ENCODE data around the gene TCEAL3.
A peak's percentile ranks its signal among the peaks of the same experiment; 100 is the strongest.

The TCEAL3 gene

DNA sequence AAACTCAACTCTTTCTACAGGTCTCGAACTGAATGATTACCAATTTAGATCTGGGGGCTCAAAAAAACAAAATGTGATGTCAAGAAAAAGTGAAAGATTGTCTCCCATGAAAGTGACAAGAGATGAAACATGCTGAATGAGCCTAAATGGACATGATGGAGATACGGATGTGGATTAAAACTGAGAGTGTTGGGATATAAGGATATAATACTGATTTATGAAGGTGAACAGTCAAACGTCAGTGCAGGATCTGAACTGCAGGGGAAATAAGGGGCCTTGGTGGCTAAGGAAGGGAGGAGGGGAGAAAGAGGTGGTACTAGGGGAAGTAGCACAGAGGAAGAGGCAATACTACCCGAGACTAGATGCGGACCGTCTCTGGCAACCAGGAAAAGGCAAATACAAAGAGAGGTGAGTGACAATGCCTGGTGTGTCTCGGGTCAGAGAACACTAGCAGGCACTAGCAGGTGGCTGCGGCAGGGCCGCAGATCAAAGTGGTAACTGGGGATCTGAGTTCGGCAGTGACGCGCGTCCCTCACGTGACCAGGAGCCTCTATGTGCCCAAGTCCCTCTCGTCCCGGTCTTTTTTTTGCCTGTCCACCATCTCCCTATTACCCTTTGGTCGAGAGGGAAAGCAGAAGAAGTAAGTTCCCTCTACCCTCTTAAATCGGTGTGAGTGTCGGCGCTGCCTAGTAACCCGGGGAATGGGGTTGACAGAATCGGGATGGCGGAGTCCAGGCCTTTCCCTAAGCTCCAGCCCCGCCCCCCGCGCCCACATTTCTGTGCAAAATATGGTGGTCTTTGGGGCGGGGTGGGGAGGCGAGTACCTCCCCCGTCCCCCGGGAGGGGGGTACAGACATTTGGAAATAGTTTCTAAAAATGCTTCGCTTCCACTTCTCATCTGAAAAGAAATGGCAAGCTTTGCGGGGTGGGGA is 20.9 kb downstream of the TCEAL3 start, which contains the start of gene TCEAL1:
TSS of gene TCEAL1 (plus strand) at position 590 of the 932 bp plus-strand sequence. CDS start 942 bp downstream, outside the sequence.
- Histone ChIP-seq H3K27me3 (ENCODE audit: insufficient read depth, low read length, poor library complexity) (no peaks in the 10 kb centered on the region), H3K79me2 (ENCODE audit: control insufficient read depth, insufficient read depth, low read length) (no peaks in the 10 kb centered on the region), H3K56ac (ENCODE audit: low read length) (peak within 1 kb of the TSS; percentile 89), H3K4ac (ENCODE audit: low read depth, low read length) (no peak within 1 kb of the TSS), H3K18ac (ENCODE audit: low read length) (peak within 1 kb of the TSS; percentile 68), H3K4me2 (ENCODE audit: low read length) (peak within 1 kb of the TSS; percentile 67), H3K79me1 (ENCODE audit: low read length) (no peaks in the 10 kb centered on the region), H4K8ac (ENCODE audit: low read depth, low read length) (no peak within 1 kb of the TSS), H2BK15ac (replicated peaks; ENCODE audit: low read depth) (no peak within 1 kb of the TSS), H2AK5ac (ENCODE audit: low read length) (no peak within 1 kb of the TSS), H2BK5ac (ENCODE audit: low read length) (no peak within 1 kb of the TSS), H4K5ac (ENCODE audit: low read length) (no peak within 1 kb of the TSS), H3K4me3 (ENCODE audit: low read length) (peak within 1 kb of the TSS; percentile 61), H3K36me3 (ENCODE audit: control insufficient read depth, insufficient read depth, low read length) (no peaks in the 10 kb centered on the region), H3K4me1 (ENCODE audit: control insufficient read depth, low read depth, low read length) (no peaks in the 10 kb centered on the region), H3K27ac (ENCODE audit: low read depth, low read length) (peak within 1 kb of the TSS; percentile 89), H3K23ac (ENCODE audit: low read length) (no peak within 1 kb of the TSS), H2BK120ac (ENCODE audit: low read depth, low read length) (no peak within 1 kb of the TSS), H3K9ac (ENCODE audit: low read length) (peak within 1 kb of the TSS; percentile 83)
- no CpG with 5 or more reads among the region's 32 CpGs for WGBS (ENCODE audit: extremely low coverage, insufficient coverage, low lambda C conversion rate)
- DNase-seq = peak; percentile 54

GRCh38 chrX:103629318-103630170 is 21.8 kb downstream of the TCEAL3 start:
- H3K79me1 ChIP-seq (ENCODE audit: low read length) = no peaks in the 10 kb centered on the region
- H3K4me1 ChIP-seq (ENCODE audit: control insufficient read depth, low read depth, low read length) = no peaks in the 10 kb centered on the region
- no CpG with 5 or more reads among the region's 49 CpGs for WGBS (ENCODE audit: extremely low coverage, insufficient coverage, low lambda C conversion rate)
- H3K79me2 ChIP-seq (ENCODE audit: control insufficient read depth, insufficient read depth, low read length) = no peaks in the 10 kb centered on the region
- no peak overlapping the region for H2AK5ac ChIP-seq (ENCODE audit: low read length)
- peak overlapping the region; percentile 67 for H3K4me2 ChIP-seq (ENCODE audit: low read length)
- no peak overlapping the region for H2BK120ac ChIP-seq (ENCODE audit: low read depth, low read length)
- H3K27me3 ChIP-seq (ENCODE audit: insufficient read depth, low read length, poor library complexity) = no peaks in the 10 kb centered on the region
- peak; percentile 88 for DNase-seq
- H3K9ac ChIP-seq (ENCODE audit: low read length) = peak overlapping the region; percentile 83
- H3K27ac ChIP-seq (ENCODE audit: low read depth, low read length) = peak overlapping the region; percentile 89
- no peak overlapping the region for H3K4ac ChIP-seq (ENCODE audit: low read depth, low read length)
- peak overlapping the region; percentile 61 for H3K4me3 ChIP-seq (ENCODE audit: low read length)
- no peak overlapping the region for H4K5ac ChIP-seq (ENCODE audit: low read length)
- H3K18ac ChIP-seq (ENCODE audit: low read length) = peak overlapping the region; percentile 68
- no peak overlapping the region for H3K23ac ChIP-seq (ENCODE audit: low read length)
- H2BK5ac ChIP-seq (ENCODE audit: low read length) = no peak overlapping the region
- no peaks in the 10 kb centered on the region for H3K36me3 ChIP-seq (ENCODE audit: control insufficient read depth, insufficient read depth, low read length)
- no peak overlapping the region for H4K8ac ChIP-seq (ENCODE audit: low read depth, low read length)
- H2BK15ac ChIP-seq (replicated peaks; ENCODE audit: low read depth) = no peak overlapping the region
- H3K56ac ChIP-seq (ENCODE audit: low read length) = peak overlapping the region; percentile 89

- no peak overlapping the region for H2BK120ac ChIP-seq (ENCODE audit: low read depth, low read length)
- no peak overlapping the region for H3K23ac ChIP-seq (ENCODE audit: low read length)
- H3K4me1 ChIP-seq (ENCODE audit: control insufficient read depth, low read depth, low read length) = no peaks in the 10 kb centered on the region
- H3K18ac ChIP-seq (ENCODE audit: low read length) = no peak overlapping the region
- H2BK15ac ChIP-seq (replicated peaks; ENCODE audit: low read depth) = no peak overlapping the region
- no peak overlapping the region for H4K5ac ChIP-seq (ENCODE audit: low read length)
- peak overlapping the region; percentile 48 for H3K9ac ChIP-seq (ENCODE audit: low read length)
- H2BK5ac ChIP-seq (ENCODE audit: low read length) = no peak overlapping the region
- no peak overlapping the region for H3K27ac ChIP-seq (ENCODE audit: low read depth, low read length)
- H3K36me3 ChIP-seq (ENCODE audit: control insufficient read depth, insufficient read depth, low read length) = no peaks in the 10 kb centered on the region
- DNase-seq = no peak
- no peak overlapping the region for H3K4ac ChIP-seq (ENCODE audit: low read depth, low read length)
- no peak overlapping the region for H3K4me2 ChIP-seq (ENCODE audit: low read length)
- no peak overlapping the region for H4K8ac ChIP-seq (ENCODE audit: low read depth, low read length)
- no peaks in the 10 kb centered on the region for H3K27me3 ChIP-seq (ENCODE audit: insufficient read depth, low read length, poor library complexity)
- H3K79me2 ChIP-seq (ENCODE audit: control insufficient read depth, insufficient read depth, low read length) = no peaks in the 10 kb centered on the region
- H3K4me3 ChIP-seq (ENCODE audit: low read length) = no peak overlapping the region
- no peaks in the 10 kb centered on the region for H3K79me1 ChIP-seq (ENCODE audit: low read length)
- H2AK5ac ChIP-seq (ENCODE audit: low read length) = no peak overlapping the region
- no CpG with 5 or more reads among the region's 6 CpGs for WGBS (ENCODE audit: extremely low coverage, insufficient coverage, low lambda C conversion rate)
- H3K56ac ChIP-seq (ENCODE audit: low read length) = peak overlapping the region; percentile 64
These were observed 22.4 kb downstream of the TCEAL3 start for GRCh38 chrX:103630171-103630511.

DNA sequence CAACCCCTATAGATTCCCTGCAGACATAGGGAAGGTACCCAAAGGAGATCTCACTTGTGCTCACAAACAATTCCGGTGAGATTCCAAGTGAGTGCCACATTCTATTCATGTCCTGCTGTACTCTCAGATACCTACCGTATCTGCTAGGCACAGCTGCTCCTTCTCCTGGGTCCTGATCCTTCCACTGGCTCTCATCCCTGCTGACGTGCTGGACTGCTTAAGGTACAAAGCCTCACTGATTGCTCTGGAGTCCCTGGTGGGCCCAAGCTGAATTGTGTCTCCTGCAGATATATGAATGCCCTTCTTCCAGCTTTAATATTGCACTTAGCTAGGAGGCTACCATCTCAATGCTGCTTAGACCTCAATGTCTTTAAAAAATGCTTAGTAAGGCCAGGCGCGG is 23.4 kb downstream of the TCEAL3 start:
- no peak overlapping the region for H2AK5ac ChIP-seq (ENCODE audit: low read length)
- no CpG with 5 or more reads among the region's 5 CpGs for WGBS (ENCODE audit: extremely low coverage, insufficient coverage, low lambda C conversion rate)
- H3K9ac ChIP-seq (ENCODE audit: low read length) = no peak overlapping the region
- no peaks in the 10 kb centered on the region for H3K79me2 ChIP-seq (ENCODE audit: control insufficient read depth, insufficient read depth, low read length)
- no peak overlapping the region for H2BK15ac ChIP-seq (replicated peaks; ENCODE audit: low read depth)
- H2BK120ac ChIP-seq (ENCODE audit: low read depth, low read length) = no peak overlapping the region
- no peak for DNase-seq
- no peak overlapping the region for H3K4me3 ChIP-seq (ENCODE audit: low read length)
- no peak overlapping the region for H3K18ac ChIP-seq (ENCODE audit: low read length)
- no peaks in the 10 kb centered on the region for H3K27me3 ChIP-seq (ENCODE audit: insufficient read depth, low read length, poor library complexity)
- H3K36me3 ChIP-seq (ENCODE audit: control insufficient read depth, insufficient read depth, low read length) = no peaks in the 10 kb centered on the region
- H3K4me1 ChIP-seq (ENCODE audit: control insufficient read depth, low read depth, low read length) = no peaks in the 10 kb centered on the region
- no peak overlapping the region for H3K27ac ChIP-seq (ENCODE audit: low read depth, low read length)
- H3K56ac ChIP-seq (ENCODE audit: low read length) = no peak overlapping the region
- H3K23ac ChIP-seq (ENCODE audit: low read length) = no peak overlapping the region
- H4K8ac ChIP-seq (ENCODE audit: low read depth, low read length) = no peak overlapping the region
- no peak overlapping the region for H3K4me2 ChIP-seq (ENCODE audit: low read length)
- no peak overlapping the region for H3K4ac ChIP-seq (ENCODE audit: low read depth, low read length)
- no peak overlapping the region for H2BK5ac ChIP-seq (ENCODE audit: low read length)
- no peak overlapping the region for H4K5ac ChIP-seq (ENCODE audit: low read length)
- no peaks in the 10 kb centered on the region for H3K79me1 ChIP-seq (ENCODE audit: low read length)

DNA sequence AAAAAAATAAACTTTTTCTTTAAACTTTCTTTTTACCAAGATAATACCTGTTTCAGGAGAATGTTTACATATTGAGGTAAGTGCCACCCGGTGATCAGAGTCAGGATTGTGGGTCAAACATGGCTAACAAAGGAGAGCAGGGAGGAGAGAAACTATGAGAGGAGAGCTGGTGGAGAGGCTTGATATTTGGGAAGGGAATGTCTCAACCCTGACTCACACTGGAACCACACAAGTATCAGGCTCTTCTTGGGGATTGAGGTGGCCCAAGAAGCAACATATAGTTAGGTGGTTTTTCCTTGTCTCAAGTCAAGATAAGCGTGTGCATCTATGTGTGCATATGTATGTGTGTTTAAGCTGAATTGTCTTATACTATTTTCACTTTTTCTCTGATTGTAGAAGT is 27.7 kb downstream of the TCEAL3 start:
- H2AK5ac ChIP-seq (ENCODE audit: low read length) = no peak overlapping the region
- H3K9ac ChIP-seq (ENCODE audit: low read length) = no peak overlapping the region
- no peaks in the 10 kb centered on the region for H3K36me3 ChIP-seq (ENCODE audit: control insufficient read depth, insufficient read depth, low read length)
- no peak overlapping the region for H4K5ac ChIP-seq (ENCODE audit: low read length)
- no peak overlapping the region for H3K4me2 ChIP-seq (ENCODE audit: low read length)
- H3K4me1 ChIP-seq (ENCODE audit: control insufficient read depth, low read depth, low read length) = no peaks in the 10 kb centered on the region
- no peaks in the 10 kb centered on the region for H3K27me3 ChIP-seq (ENCODE audit: insufficient read depth, low read length, poor library complexity)
- no peak overlapping the region for H2BK120ac ChIP-seq (ENCODE audit: low read depth, low read length)
- no peak for DNase-seq
- no peak overlapping the region for H3K18ac ChIP-seq (ENCODE audit: low read length)
- H3K79me1 ChIP-seq (ENCODE audit: low read length) = no peaks in the 10 kb centered on the region
- H3K4me3 ChIP-seq (ENCODE audit: low read length) = no peak overlapping the region
- H3K23ac ChIP-seq (ENCODE audit: low read length) = no peak overlapping the region
- no peaks in the 10 kb centered on the region for H3K79me2 ChIP-seq (ENCODE audit: control insufficient read depth, insufficient read depth, low read length)
- no peak overlapping the region for H3K4ac ChIP-seq (ENCODE audit: low read depth, low read length)
- no CpG with 5 or more reads among the region's 2 CpGs for WGBS (ENCODE audit: extremely low coverage, insufficient coverage, low lambda C conversion rate)
- H4K8ac ChIP-seq (ENCODE audit: low read depth, low read length) = no peak overlapping the region
- H3K56ac ChIP-seq (ENCODE audit: low read length) = no peak overlapping the region
- H2BK15ac ChIP-seq (replicated peaks; ENCODE audit: low read depth) = no peak overlapping the region
- H3K27ac ChIP-seq (ENCODE audit: low read depth, low read length) = no peak overlapping the region
- no peak overlapping the region for H2BK5ac ChIP-seq (ENCODE audit: low read length)

Measured in mesendoderm (in vitro differentiated cells).